GM18861 (cell line): ENCODE data around the gene RNMT.
"Not testable (repeated sequence)": the region's sequence is repeated elsewhere in the genome, so short reads cannot be mapped to it uniquely, and the experiment has no call there.

Experiments used
- ATAC-seq: cut with Tn5 transposase; IDR thresholded peaks from one replicate; pipeline ENCODE4 v1.9.1; 2021; ENCODE audit not compliant: unreplicated experiment

Gene RNMT

DNA sequence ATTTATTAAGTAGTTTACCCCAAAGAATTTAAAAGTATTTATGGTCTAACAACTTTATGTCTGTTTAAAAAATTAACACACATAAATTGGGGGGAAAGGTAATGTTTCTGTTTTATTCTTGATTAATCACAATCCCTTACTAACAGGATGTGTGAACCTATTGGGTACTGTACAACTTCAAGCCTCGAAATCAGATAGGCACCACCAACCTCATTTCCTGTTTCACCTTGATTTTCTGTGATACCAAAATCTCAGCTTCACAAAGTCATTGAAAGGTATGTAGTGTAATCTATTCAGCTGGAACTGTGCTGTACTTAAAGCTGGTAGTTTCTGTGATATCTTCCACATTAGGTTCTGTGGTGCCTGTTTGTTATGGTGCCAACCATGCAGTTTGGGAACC, 4.0 kb downstream of the RNMT start:
- no peak for ATAC-seq

DNA sequence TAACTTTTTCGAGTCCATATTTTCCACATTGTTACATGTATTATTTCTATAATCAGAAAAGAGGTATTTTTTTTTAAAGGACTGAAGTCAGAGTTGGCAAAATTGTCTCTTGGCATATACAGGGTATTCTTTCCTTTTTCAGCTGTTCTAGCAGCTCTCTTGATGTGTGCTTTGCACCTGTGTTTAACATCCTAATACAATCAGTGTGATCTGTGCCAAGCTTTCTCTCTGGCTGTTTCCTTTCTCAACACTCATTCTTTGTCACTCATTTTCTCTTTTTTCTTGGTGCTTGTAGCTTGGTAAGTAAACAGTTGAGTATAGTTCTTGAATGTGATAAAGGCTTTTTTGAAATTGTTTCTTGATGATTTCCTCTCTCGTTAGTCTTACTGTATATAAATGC, 9.2 kb downstream of the RNMT start:
- no peak for ATAC-seq

DNA sequence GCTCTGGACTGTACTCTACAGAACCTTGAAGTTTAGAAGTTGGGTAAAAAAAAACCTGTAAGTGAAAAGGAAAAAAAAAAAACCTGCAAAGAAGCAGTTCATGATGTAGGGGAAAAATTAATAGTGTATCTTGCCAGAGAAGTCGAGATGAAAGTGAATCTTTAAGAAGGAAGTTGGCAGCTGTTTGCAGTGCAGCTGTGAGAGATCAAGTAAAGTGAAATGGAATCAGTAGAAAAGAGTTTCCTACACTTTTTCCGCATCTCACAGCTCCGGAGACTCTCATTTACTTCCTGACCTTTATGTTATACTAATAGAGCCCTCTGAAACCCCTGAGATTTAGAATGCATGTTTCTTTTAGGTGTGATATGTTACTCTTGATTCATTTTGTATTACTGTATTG, 19.2 kb downstream of the RNMT start:
- ATAC-seq: no peak

DNA sequence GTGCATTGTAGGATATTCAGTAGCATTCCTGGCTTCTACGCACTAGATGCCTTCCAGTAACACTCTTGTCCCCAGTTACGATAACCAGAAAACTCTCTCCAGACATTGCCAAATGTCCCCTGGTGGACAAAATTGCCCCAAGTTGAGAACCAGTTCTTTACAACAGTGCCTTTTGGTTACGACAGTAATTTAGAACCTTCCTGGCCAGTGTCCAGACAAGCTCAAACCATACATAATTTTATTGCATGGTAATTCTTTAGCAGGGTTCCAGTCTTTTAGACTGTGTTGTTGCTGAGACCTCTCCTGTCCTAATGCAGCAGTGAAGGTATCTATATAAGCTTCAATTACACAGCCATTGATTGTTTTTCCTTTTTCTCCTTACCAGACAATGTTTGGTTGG, 20.2 kb downstream of the RNMT start:
- ATAC-seq: no peak

DNA sequence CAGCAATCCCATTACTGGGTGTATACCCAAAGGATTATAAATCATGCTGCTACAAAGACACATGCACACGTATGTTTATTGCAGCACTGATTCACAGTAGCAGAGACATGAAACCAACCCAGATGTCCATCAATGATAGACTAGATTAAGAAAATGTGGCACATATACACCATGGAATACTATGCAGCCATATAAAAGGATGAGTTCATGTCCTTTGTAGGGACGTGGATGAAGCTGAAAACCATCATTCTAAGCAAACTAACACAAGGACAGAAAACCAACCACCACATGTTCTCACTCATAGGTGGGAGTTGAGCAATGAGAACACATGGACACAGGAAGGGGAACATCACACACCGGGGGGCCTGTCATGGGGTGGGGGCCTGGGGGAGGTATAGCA, 25.1 kb downstream of the RNMT start:
- not testable (repeated sequence) for ATAC-seq

DNA sequence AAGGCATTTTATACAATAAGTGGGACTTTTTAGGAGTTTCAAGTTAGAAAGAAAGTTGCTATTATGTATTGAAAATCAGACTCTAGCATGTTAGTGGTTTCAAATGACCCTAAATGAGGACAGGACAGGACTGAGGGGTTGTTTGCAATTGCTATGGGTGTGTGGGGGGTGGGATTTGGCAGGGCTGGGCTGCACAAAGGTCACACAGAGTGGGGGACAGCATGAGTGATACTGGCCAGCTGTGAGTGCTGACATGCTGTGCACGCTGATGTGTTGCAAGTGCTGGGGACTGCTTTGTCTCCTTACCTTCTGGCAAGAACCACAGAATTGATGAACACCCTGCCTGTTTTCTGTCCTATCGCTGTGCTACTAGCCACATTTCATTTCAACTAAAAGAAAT, 29.8 kb downstream of the RNMT start:
- ATAC-seq: no peak

DNA sequence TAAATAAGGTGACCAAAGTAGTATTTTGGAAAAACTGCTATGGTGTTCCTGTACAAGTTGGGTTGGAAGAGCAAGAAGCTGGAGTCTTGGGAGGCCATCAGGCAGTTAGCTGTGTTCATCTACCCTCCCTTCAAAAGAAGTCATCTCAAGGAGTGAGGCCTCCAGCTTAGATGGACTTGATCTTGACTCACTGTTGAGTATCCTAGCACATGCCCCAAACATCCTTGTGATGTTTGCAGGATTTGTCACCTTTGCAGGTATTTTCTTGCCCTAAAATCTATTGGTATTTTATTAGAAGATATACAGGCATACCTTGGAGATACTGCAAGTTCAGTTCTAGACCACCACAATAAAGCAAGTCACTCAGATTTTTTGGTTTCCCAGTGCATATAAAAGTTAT, 30.2 kb downstream of the RNMT start:
- ATAC-seq: no peak

DNA sequence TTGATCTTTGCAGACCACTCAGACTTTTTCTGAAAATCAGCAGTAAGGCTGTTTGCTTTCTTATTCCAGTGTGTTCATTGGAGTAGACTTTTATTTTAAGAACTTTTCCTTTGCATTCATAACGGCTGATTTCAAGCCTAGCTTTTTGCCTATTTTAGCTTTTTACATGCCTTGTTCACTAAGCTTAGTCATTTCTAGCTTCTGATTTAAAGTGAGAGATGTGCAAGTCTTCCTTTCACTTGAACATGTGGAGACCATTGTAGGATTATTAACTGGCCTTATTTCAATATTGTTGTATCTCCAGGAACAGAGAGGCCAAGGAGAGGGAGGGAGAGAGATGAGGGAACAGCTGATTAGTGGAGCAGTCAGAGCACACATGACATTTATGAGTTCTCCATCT, 32.1 kb downstream of the RNMT start:
- no peak for ATAC-seq

DNA sequence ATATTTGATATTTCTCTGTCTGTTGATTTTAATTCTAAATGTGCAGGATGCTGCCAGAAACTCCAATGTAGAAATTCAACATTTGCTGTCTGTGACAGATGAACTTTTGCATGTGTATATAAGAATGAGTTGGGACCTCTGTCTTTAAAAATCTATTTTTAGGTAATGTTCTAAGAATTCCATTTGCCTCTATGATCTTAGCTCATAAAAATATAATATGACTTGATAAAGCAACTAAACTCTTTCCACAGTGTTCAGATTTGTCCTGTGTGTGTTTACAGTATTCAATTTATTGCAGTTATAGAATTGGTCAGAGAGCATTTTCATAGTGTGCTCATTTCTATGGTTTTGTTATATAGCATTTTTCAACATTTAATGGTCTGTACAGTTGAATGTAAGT, 33.6 kb downstream of the RNMT start:
- no peak for ATAC-seq

DNA sequence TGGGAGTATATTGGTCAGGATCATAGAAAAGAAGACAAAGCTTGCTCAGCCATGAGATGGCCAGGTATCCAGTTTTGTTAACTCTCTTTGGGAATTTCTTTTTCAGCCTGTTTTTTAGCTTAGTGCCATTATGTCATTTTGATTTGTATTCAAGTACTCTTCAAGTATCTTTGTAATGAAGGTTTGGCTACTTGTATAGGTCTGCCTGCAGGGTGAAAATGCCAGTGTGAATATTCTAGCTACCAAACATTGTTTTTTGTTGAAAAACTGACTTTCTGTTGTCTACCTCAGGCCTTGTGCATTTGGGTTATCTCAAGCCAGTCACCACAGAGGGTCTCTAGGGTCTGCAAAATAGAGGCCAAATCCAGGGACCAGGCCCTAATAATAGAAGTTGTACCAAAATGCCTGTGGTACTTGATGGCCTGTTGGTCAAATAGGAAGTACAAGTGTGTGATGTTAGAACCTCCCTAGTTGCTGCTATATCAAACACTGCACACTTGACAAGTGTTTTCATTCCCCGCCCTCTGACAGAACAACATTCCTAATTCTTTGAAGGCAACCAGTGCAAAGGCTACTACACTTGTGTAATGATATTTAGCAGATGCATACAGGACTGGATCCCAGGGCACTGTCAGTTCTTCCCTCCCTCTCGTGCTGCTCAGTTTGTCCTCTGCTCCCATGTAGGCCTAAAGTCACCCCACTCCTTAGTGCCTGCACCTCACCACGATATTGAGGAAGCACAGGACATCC, 36.4 kb downstream of the RNMT start:
- no peak for ATAC-seq

DNA sequence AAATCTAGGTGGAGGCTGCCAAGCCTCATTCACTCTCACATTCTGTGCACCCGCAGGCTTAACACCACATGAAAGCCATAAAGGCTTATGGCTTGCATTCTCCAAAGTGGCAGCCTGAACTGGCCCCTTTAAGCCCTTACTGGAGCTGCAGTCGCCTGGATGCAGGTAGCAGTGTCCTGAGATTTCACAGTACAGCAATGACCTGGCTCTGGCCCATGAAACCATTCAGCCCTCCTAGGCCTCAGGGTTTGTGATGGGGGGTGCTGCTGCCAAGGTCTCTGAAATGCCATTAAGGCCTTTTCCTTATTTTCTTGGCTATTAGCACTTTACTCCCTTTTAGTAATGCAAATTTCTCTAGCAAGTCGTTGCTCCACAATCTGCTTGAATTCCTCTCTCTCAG, 48.6 kb downstream of the RNMT start:
- ATAC-seq: no peak

DNA sequence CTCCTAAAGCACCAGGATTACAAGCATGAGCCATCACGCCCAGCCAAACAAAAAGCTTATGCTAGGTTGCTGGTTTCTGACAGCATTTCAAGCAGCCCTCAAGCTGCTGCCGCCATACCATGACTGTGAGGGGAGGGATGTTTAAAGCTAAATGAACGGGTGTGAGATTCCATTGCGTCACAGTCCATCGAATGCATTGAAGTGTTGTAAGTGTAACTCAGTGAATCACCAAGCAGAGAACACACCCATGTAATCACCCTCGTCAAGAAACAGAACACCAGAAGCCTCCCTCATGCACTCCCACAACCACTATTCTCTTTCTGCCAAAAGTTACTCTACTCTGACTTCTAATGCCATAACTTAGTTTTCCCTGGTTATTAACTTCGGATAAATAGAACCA, 64.7 kb downstream of the RNMT start:
- no peak for ATAC-seq

DNA sequence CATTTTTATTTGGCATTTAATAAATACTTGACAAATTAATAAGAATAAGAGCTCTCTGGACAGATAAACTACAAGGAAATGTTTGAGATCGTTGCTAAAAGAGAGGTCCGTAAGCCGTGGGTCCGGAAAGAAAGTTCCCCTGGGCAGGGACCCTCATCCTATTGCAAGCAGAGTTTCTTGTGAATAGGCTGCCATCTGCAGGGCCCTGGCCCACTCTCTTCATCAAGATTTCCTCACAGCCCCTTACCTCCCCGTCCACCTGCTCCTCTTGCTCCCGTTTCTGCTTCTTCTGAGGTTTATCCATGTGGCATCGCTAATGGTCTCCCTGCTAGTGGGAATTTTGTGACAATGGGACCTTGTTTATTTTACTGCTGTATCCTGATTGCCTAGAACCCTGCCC, 67.3 kb downstream of the RNMT start:
- ATAC-seq: no peak

DNA sequence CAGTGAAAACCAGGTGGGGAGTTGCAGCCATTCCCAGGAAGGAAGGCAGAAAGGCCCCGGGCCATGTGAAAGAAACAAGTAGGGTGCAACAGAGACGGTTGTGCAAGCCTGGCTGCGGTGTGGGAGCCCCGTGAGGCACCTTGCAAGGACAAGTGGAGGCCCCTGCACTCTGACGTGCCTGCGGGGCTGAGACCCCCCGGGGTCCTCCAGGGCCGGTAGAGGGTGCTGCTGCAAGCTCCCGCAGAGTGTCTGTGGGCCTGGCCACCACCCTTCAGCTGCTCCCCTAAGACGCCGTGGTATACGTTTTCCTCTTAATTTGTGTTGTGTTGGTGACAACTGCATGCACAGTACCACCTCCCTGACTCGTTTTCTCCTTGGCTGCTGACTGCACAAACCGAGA, 70.0 kb downstream of the RNMT start:
- ATAC-seq: no peak

DNA sequence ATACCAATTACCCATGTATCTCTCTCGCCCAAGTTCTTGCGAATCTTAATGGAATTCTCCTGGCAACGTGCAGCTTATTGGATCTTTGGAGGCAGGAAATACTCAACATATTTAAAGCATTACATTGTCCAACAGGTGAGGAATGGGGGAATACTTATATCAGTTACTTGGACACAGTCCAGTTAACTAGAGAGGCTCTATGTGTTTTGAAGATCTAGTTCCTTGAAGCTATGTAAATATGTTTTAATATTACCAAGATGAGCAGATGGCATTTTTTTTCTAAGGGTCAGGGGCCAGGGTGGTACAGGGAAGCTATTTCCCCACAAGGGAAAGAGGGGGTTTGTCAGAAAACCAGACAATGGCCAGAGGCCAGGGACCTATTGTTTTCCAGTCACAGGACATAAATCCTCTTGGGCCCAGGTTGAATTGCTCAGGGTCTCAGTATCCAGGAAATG, 70.7 kb downstream of the RNMT start:
- no peak for ATAC-seq

DNA sequence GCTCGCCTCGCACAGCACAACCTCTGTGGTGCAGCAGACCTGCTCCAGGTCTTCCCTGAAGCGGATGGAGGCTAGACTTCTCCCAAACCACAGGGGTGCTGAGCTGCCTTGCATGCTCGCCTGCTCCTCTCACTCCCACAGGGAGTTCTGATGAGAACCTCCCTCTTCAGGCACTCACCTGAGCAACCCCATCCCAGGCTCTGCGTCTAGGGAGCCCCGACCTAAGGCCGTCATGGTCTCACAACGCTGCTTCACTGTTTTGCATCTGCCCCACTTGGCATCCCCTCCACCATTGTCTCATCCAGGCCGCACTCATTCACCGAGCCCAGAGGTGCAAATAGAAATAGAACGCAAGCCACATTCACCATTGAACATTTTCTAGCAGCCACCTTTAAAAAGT, 72.9 kb downstream of the RNMT start:
- no peak for ATAC-seq

DNA sequence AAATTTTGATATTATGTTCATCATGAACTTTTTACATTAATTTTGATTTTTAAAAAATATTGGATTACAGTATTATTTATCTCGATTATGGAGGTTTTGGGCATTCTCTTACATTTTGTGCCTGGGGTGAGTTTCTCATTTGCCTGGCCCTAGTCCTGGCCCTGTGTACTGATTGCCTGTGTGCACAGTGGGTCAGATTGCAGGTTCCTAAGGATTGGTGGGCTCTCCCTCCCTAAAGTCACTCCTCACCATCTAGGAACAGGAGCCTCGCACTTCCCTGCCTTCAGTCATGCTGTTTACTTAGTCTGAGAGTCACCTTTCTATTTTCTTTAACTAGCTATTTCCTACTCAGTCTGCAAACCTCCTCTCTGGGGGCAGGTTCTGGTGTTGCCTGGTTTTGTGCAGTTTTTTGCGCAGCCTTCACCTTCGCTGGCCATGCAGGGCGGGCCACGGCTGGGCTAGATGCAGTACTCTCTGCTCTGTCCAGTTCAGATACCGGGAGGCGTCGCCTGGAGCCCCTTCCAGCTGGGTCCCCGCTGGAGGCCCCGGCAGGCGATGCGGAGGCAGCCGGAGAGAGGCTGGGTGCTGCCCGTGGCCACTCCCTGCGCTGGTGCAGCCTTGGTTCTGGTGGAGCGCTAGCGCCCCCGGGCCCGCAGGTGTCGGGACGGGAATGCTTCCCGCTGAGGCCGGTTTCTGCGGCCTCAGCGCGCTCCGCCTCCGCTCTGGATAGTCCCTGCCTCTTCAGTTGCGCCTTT, 74.2 kb downstream of the RNMT start:
- ATAC-seq: no peak

DNA sequence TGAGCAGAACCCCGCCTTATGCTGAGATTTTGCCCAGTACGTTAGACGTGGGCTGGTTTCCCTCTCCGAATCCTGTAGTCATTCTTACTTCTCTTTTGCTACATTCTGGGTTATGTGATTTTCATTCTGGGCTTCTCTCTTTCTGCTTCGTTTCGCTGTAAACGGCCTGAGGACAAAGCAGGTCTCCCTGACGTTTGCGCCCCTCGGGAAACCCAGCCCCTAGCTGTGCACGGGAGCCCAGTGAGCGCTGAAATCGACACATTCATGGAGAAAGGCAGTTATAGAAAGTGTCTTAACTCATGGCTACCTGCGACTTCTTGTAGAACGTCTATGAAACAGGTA, 74.8 kb downstream of the RNMT start:
- no peak for ATAC-seq

DNA sequence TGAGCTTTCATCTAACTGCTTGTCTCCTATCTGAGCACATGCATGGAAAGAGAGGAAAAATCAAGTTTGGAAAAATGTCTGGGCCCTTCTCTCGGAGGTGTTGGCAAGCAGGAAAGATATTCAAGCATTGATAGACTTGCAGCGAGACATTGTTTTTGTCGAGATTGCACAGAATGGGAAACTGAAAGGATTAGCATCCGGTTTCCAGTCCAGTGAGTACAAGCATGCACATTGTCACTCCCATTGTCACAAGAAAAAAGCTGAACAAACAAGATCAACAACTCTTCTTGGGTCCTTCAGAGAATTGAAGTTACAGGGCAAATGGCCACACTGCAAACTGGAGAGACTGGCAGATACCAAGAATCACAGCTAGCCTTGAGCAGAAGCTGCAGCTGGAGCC, 77.8 kb downstream of the RNMT start:
- peak; percentile 46 for ATAC-seq

DNA sequence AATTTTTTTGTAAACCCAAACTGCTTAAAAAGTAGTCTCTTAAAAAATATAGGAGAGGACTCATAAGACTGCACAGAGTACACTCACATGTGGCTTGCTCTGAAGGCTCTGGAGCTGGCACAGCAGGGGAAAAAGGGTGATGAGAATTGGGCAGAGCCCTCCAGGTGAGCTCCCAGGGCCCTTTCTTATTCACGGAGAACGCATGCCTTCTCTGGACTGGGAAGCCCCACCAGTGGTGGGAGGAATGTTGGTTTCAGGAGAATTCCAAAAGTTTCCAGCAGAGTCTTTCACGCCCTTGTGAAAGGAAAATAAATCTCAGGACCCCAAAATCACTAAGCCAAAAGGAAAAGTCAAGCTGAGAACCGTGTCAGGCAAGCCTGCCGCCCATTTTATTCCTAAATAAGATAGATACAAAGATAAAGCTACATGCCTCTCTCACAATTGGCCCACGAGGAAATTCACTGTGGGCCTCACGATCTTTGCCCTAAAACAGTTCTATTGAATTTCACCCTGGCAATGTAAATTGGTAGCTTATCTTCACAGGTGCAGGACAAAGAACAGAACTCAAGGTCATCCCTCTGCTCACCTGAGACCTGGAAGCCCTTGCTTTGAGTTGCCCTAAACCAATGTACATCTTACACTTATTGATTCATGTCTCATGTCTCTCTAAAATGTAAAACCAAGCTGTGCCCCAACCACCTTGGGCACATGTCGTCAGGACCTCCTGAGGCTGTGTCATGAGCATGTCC, 82.0 kb downstream of the RNMT start:
- ATAC-seq: no peak

DNA sequence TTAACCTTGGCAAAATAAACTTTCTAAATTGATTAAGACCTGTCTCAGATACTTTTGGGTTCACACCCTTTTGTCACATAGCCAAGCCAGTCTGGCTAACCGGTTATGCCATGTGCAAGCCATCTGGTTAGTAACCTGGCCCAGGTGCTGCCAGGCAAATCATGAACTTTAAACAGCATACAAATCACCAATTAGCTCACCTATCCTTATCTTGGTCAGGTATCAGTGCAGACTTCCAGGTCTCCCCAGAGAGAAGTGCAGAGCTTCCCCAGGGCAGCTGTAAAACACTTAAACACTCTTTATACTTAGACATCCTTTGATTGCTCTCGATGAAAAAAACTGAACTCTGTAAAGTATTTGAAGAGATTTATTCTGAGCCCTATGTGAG, 82.6 kb downstream of the RNMT start:
- no peak for ATAC-seq
